Measurements from ENCODE around the gene GALNTL6.

GRCh38 chr4:172168888-172169287, 355.7 kb downstream of the GALNTL6 start:
- TF ChIP-seq, protein P1, sequence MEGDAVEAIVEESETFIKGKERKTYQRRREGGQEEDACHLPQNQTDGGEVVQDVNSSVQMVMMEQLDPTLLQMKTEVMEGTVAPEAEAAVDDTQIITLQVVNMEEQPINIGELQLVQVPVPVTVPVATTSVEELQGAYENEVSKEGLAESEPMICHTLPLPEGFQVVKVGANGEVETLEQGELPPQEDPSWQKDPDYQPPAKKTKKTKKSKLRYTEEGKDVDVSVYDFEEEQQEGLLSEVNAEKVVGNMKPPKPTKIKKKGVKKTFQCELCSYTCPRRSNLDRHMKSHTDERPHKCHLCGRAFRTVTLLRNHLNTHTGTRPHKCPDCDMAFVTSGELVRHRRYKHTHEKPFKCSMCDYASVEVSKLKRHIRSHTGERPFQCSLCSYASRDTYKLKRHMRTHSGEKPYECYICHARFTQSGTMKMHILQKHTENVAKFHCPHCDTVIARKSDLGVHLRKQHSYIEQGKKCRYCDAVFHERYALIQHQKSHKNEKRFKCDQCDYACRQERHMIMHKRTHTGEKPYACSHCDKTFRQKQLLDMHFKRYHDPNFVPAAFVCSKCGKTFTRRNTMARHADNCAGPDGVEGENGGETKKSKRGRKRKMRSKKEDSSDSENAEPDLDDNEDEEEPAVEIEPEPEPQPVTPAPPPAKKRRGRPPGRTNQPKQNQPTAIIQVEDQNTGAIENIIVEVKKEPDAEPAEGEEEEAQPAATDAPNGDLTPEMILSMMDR (IDR thresholded peaks at IDR 0.05), result no peak
- TF ChIP-seq POLR2A (IDR thresholded peaks at IDR 0.05), result no peak

Measured in Peyer's patch (tissue), 4 donors.